ENCODE results near the gene ACACA.
"Not testable (repeated sequence)": the region's sequence is repeated elsewhere in the genome, so short reads cannot be mapped to it uniquely, and the experiment has no call there.

The ACACA gene

GRCh38 chr17:37160944-37161343 lies 245.7 kb downstream of the ACACA start:
- Histone ChIP-seq H3K4me1 (ENCODE audit: insufficient read depth, low read length) (peaks cover 3% of the 10 kb centered on the region; the same call in 1 of the 2 replicates), H3K27ac (ENCODE audit: low read length) (no peak overlapping the region), H3K36me3 (ENCODE audit: insufficient read depth, low read depth, low read length) (peaks cover 66% of the 10 kb centered on the region), H3K9me3 (ENCODE audit: insufficient read depth, low read depth, low read length) (no peaks in the 10 kb centered on the region), H3K9ac (ENCODE audit: low read depth, low read length) (no peak overlapping the region), H3K27me3 (ENCODE audit: insufficient read depth, low read length) (no peaks in the 10 kb centered on the region), H3K4me3 (ENCODE audit: low read length) (no peak overlapping the region)

DNA sequence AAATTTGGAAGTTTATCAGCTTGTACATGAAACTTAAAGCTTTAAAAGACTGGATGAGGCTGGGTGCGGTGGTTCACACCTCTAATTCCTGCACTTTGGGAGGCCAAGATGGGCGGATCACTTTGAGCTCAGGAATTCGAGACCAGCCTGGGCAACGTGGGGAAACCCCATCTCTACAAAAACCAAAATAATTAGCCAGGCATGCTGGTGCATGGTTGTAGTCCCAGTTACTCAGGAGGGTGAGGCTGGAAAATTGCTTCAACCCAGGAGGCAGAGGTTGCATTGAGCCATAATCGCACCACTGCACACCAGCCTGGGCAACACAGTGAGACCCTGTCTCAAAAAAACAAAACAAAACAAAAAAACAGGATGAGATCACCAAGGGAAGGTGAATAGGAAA lies 248.3 kb downstream of the ACACA start:
- peaks cover 83% of the 10 kb centered on the region for H3K36me3 ChIP-seq (ENCODE audit: insufficient read depth, low read depth, low read length)
- no peak overlapping the region for H3K4me3 ChIP-seq (ENCODE audit: low read length)
- H3K27ac ChIP-seq (ENCODE audit: low read length), result no peak overlapping the region
- H3K4me1 ChIP-seq (ENCODE audit: insufficient read depth, low read length), result peaks cover 3% of the 10 kb centered on the region; the same call in 1 of the 2 replicates
- no peaks in the 10 kb centered on the region for H3K27me3 ChIP-seq (ENCODE audit: insufficient read depth, low read length)
- H3K9me3 ChIP-seq (ENCODE audit: insufficient read depth, low read depth, low read length), result no peaks in the 10 kb centered on the region
- H3K9ac ChIP-seq (ENCODE audit: low read depth, low read length), result no peak overlapping the region

DNA sequence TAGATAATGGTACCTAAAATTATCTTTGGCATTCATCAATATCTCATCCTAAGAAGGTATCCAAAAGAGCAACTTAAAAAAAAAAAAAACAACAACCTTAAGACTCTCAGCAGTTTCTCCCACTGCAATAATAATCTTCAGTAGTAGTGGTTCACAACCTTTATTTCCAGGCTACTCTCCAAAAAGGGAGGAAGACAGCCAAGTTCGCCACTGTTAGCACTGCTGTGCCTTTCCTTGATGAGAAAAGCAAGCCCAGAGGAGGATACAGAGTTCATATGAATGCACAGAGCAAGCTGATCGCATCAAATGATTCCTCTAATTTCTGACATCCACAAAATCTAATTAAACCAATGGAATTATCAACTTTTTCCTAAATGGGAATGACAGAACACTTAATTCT lies 258.5 kb downstream of the ACACA start:
- Histone ChIP-seq H3K27me3 (ENCODE audit: insufficient read depth, low read length) (no peaks in the 10 kb centered on the region), H3K36me3 (ENCODE audit: insufficient read depth, low read depth, low read length) (peaks cover 66% of the 10 kb centered on the region), H3K27ac (ENCODE audit: low read length) (no peak overlapping the region), H3K9ac (ENCODE audit: low read depth, low read length) (no peak overlapping the region), H3K9me3 (ENCODE audit: insufficient read depth, low read depth, low read length) (no peaks in the 10 kb centered on the region), H3K4me1 (ENCODE audit: insufficient read depth, low read length) (peaks cover 6% of the 10 kb centered on the region; the same call in 1 of the 2 replicates), H3K4me3 (ENCODE audit: low read length) (no peak overlapping the region)

GRCh38 chr17:37147301-37147812 lies 259.3 kb downstream of the ACACA start:
- Histone ChIP-seq H3K9ac (ENCODE audit: low read depth, low read length) (0 out of 2 replicates have a peak overlapping the region, but pooled peaks have one; percentile 2), H3K9me3 (ENCODE audit: insufficient read depth, low read depth, low read length) (no peaks in the 10 kb centered on the region), H3K4me1 (ENCODE audit: insufficient read depth, low read length) (peaks cover 6% of the 10 kb centered on the region; the same call in 1 of the 2 replicates), H3K4me3 (ENCODE audit: low read length) (no peak overlapping the region), H3K27me3 (ENCODE audit: insufficient read depth, low read length) (no peaks in the 10 kb centered on the region), H3K27ac (ENCODE audit: low read length) (no peak overlapping the region), H3K36me3 (ENCODE audit: insufficient read depth, low read depth, low read length) (peaks cover 62% of the 10 kb centered on the region)

- H3K9ac ChIP-seq (ENCODE audit: low read depth, low read length), result 0 out of 2 replicates have a peak overlapping the region, but pooled peaks have one; percentile 2
Measured at GRCh38 chr17:37146086-37147064, 260.3 kb downstream of the ACACA start.

DNA sequence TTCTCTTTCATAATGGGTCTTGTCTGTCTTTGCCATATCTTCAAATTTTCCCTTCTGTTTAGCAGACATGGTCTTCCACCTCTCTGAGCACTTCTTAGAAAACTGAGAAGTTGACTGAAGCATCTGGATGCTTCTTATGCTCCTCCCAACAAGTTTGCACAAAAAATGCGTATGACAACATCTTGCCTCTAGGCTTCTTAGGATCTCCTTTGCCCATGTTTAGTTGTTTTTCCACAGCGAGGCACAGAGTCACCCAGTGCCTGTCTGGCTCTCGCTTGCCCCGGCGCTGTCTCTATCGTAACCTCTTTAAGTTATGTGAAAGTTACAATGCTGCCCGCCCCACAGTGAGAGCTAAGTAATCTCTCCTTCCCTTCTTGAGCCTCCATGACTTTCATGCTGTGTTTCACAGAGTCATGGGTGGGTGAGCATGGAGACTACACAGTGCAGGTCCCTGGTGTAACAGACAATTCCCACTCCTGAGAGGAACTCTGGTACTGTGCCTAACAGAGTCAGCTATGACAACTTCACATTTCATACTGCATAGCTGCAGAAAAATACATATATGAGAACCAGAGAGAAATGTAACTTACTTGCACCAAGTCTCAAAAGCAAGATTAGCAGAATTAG lies 262.4 kb downstream of the ACACA start:
- H3K27me3 ChIP-seq (ENCODE audit: insufficient read depth, low read length), result no peaks in the 10 kb centered on the region
- H3K36me3 ChIP-seq (ENCODE audit: insufficient read depth, low read depth, low read length), result peaks cover 55% of the 10 kb centered on the region; the same call in 1 of the 2 replicates
- no peak overlapping the region for H3K4me3 ChIP-seq (ENCODE audit: low read length)
- no peaks in the 10 kb centered on the region for H3K9me3 ChIP-seq (ENCODE audit: insufficient read depth, low read depth, low read length)
- H3K4me1 ChIP-seq (ENCODE audit: insufficient read depth, low read length), result peaks cover 6% of the 10 kb centered on the region; the same call in 1 of the 2 replicates
- no peak overlapping the region for H3K27ac ChIP-seq (ENCODE audit: low read length)
- no peak overlapping the region for H3K9ac ChIP-seq (ENCODE audit: low read depth, low read length)

More at GRCh38 chr17:37146086-37147064, 260.3 kb downstream of the ACACA start:
- Histone ChIP-seq H3K36me3 (ENCODE audit: insufficient read depth, low read depth, low read length) (peaks cover 63% of the 10 kb centered on the region; the same call in 1 of the 2 replicates), H3K27me3 (ENCODE audit: insufficient read depth, low read length) (no peaks in the 10 kb centered on the region), H3K9me3 (ENCODE audit: insufficient read depth, low read depth, low read length) (no peaks in the 10 kb centered on the region), H3K27ac (ENCODE audit: low read length) (no peak overlapping the region), H3K4me1 (ENCODE audit: insufficient read depth, low read length) (peaks cover 6% of the 10 kb centered on the region; the same call in 1 of the 2 replicates), H3K4me3 (ENCODE audit: low read length) (no peak overlapping the region)

GRCh38 chr17:37143558-37143957 lies 263.1 kb downstream of the ACACA start:
- H3K27me3 ChIP-seq (ENCODE audit: insufficient read depth, low read length); H3K4me3 ChIP-seq (ENCODE audit: low read length); H3K27ac ChIP-seq (ENCODE audit: low read length); H3K9me3 ChIP-seq (ENCODE audit: insufficient read depth, low read depth, low read length); H3K9ac ChIP-seq (ENCODE audit: low read depth, low read length); H3K4me1 ChIP-seq (ENCODE audit: insufficient read depth, low read length): not testable (repeated sequence)
- H3K36me3 ChIP-seq (ENCODE audit: insufficient read depth, low read depth, low read length), result peaks cover 52% of the 10 kb centered on the region; the same call in 1 of the 2 replicates

DNA sequence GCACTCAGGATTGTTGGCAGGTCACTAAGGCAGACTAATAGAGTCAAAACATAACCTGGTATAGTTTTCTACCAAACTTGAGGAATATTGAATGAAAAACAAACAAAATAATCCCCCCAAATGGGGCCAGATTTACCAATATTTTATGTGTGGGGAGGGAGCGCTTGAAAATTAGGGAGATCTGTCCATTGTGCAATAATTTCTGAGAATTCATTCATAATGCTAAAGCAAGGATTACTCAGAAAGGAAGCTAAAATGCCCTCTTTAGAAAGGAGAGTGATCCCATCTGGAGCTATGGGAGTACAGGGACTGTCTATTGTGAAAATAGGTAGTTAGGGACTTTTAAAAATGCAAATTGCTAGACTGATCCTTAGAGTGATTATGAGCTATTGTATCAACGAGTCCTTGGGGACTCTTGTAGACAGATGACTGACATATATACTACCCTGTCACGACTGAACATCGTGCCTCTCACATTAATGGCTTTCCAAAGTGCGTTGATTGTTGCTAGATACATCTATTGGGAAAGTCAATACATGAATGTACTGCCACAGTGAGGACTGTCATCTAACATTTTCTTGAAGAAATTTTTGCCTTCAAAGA lies 264.2 kb downstream of the ACACA start:
- peaks cover 8% of the 10 kb centered on the region for H3K4me1 ChIP-seq (ENCODE audit: insufficient read depth, low read length)
- H3K27ac ChIP-seq (ENCODE audit: low read length), result no peak overlapping the region
- H3K36me3 ChIP-seq (ENCODE audit: insufficient read depth, low read depth, low read length), result peaks cover 60% of the 10 kb centered on the region; the same call in 1 of the 2 replicates
- no peak overlapping the region for H3K9ac ChIP-seq (ENCODE audit: low read depth, low read length)
- H3K4me3 ChIP-seq (ENCODE audit: low read length), result no peak overlapping the region
- no peaks in the 10 kb centered on the region for H3K27me3 ChIP-seq (ENCODE audit: insufficient read depth, low read length)
- H3K9me3 ChIP-seq (ENCODE audit: insufficient read depth, low read depth, low read length), result no peaks in the 10 kb centered on the region

- Histone ChIP-seq H3K27me3 (ENCODE audit: insufficient read depth, low read length) (no peaks in the 10 kb centered on the region), H3K9ac (ENCODE audit: low read depth, low read length) (no peak overlapping the region), H3K4me1 (ENCODE audit: insufficient read depth, low read length) (peaks cover 33% of the 10 kb centered on the region; the same call in 1 of the 2 replicates), H3K9me3 (ENCODE audit: insufficient read depth, low read depth, low read length) (no peaks in the 10 kb centered on the region), H3K27ac (ENCODE audit: low read length) (no peak overlapping the region), H3K4me3 (ENCODE audit: low read length) (no peak overlapping the region), H3K36me3 (ENCODE audit: insufficient read depth, low read depth, low read length) (peaks cover 32% of the 10 kb centered on the region; the same call in 1 of the 2 replicates)
Measured at GRCh38 chr17:37138571-37139120, 268.0 kb downstream of the ACACA start.

- Histone ChIP-seq H3K4me1 (ENCODE audit: insufficient read depth, low read length) (peaks cover 33% of the 10 kb centered on the region; the same call in 1 of the 2 replicates), H3K9me3 (ENCODE audit: insufficient read depth, low read depth, low read length) (no peaks in the 10 kb centered on the region), H3K4me3 (ENCODE audit: low read length) (no peak overlapping the region), H3K27me3 (ENCODE audit: insufficient read depth, low read length) (no peaks in the 10 kb centered on the region), H3K36me3 (ENCODE audit: insufficient read depth, low read depth, low read length) (peaks cover 33% of the 10 kb centered on the region; the same call in 1 of the 2 replicates), H3K9ac (ENCODE audit: low read depth, low read length) (no peak overlapping the region), H3K27ac (ENCODE audit: low read length) (no peak overlapping the region)
Measured at GRCh38 chr17:37137906-37138514, 268.6 kb downstream of the ACACA start.

Measured in iPS-20b (cell line).